H9 (cell line): ENCODE results near the gene CTNNA3. TPM values are rescaled to one million over a fixed set of nuclear protein-coding genes. Genes with fewer than 3 reads are reported as not detected.

Source experiments
- DNase-seq: peaks from one replicate; pipeline ENCODE4 v3.0.0-alpha.2; 2017
- H2AFZ ChIP-seq: one replicate; pipeline ENCODE4 v1.6.1; 2013; ENCODE audit warnings: mild to moderate bottlenecking, low read length, control low read depth, moderate library complexity
- H2AK5ac ChIP-seq: 2 replicates; pipeline ENCODE4 v1.6.1; 2013; ENCODE audit warnings: low read length, control low read depth, mixed read lengths; ENCODE audit not compliant: insufficient read length
- H2BK120ac ChIP-seq: one replicate; pipeline ENCODE4 v1.6.1; 2013; ENCODE audit warnings: low read depth, mild to moderate bottlenecking, low read length, control low read depth, inconsistent platforms; ENCODE audit not compliant: poor library complexity, severe bottlenecking
- H2BK12ac ChIP-seq: 2 replicates; pipeline ENCODE4 v1.6.1; 2013; ENCODE audit warnings: low read length, control low read depth, mixed read lengths, low read depth; ENCODE audit not compliant: insufficient read length
- H2BK15ac ChIP-seq: 2 replicates; pipeline ENCODE4 v1.6.1; 2013; ENCODE audit warnings: low read depth, low read length, control low read depth
- H2BK20ac ChIP-seq: one replicate; pipeline ENCODE4 v1.6.1; 2013; ENCODE audit warnings: low read depth, mild to moderate bottlenecking, low read length, control low read depth, inconsistent platforms; ENCODE audit not compliant: poor library complexity, severe bottlenecking
- H2BK5ac ChIP-seq: 2 replicates; pipeline ENCODE4 v1.6.1; 2013; ENCODE audit warnings: low read length, control low read depth, mixed read lengths; ENCODE audit not compliant: insufficient read length
- H3K14ac ChIP-seq: 2 replicates; pipeline ENCODE4 v1.6.1; 2013; ENCODE audit warnings: low read length, control low read depth; ENCODE audit not compliant: insufficient read depth
- H3K18ac ChIP-seq: 2 replicates; pipeline ENCODE4 v1.6.1; 2013; ENCODE audit warnings: low read depth, mild to moderate bottlenecking, mixed read lengths, low read length, control low read depth; ENCODE audit not compliant: insufficient read length
- H3K23ac ChIP-seq: 2 replicates; pipeline ENCODE4 v1.6.1; 2013; ENCODE audit warnings: low read length, control low read depth, mixed read lengths, low read depth; ENCODE audit not compliant: insufficient read length
- H3K23me2 ChIP-seq: 2 replicates; pipeline ENCODE4 v1.6.1; 2013; ENCODE audit warnings: low read depth, mild to moderate bottlenecking, mixed read lengths, low read length, control low read depth; ENCODE audit not compliant: insufficient read length, poor library complexity, severe bottlenecking
- H3K27ac ChIP-seq: 2 replicates; pipeline ENCODE4 v1.5.1; 2013; ENCODE audit warnings: low read length, control low read depth, mixed read lengths, low read depth; ENCODE audit not compliant: insufficient read length
- H3K27me3 ChIP-seq: 2 replicates; pipeline ENCODE4 v1.6.1; 2013; ENCODE audit warnings: low read length, control low read depth, inconsistent platforms; ENCODE audit not compliant: insufficient read depth
- H3K4ac ChIP-seq: 2 replicates; pipeline ENCODE4 v1.6.1; 2013; ENCODE audit warnings: low read depth, mild to moderate bottlenecking, control low read depth, inconsistent platforms, low read length, moderate library complexity
- H3K4me1 ChIP-seq: 2 replicates; pipeline ENCODE4 v1.6.1; 2013; ENCODE audit warnings: low read length, control low read depth, inconsistent platforms; ENCODE audit not compliant: insufficient read depth
- H3K4me2 ChIP-seq: 2 replicates; pipeline ENCODE4 v1.6.1; 2013; ENCODE audit warnings: low read length, control low read depth, mixed read lengths; ENCODE audit not compliant: insufficient read length, insufficient read depth
- H3K56ac ChIP-seq: 2 replicates; pipeline ENCODE4 v1.6.1; 2013; ENCODE audit warnings: low read depth, mild to moderate bottlenecking, mixed read lengths, low read length, control low read depth; ENCODE audit not compliant: insufficient read length
- H3K79me1 ChIP-seq: 2 replicates; pipeline ENCODE4 v1.6.1; 2013; ENCODE audit warnings: low read depth, mild to moderate bottlenecking, moderate library complexity, low read length, control low read depth, inconsistent platforms; ENCODE audit not compliant: insufficient read depth, poor library complexity, severe bottlenecking
- H3K79me2 ChIP-seq: 2 replicates; pipeline ENCODE4 v1.6.1; 2013; ENCODE audit warnings: low read length, control low read depth, inconsistent platforms; ENCODE audit not compliant: insufficient read depth
- H3K9ac ChIP-seq: 2 replicates; pipeline ENCODE4 v1.6.1; 2013; ENCODE audit warnings: low read length, control low read depth, mixed read lengths; ENCODE audit not compliant: insufficient read length; ENCODE audit errors: extremely low read depth
- H3K9me3 ChIP-seq: one replicate; pipeline ENCODE4 v1.6.1; 2013; ENCODE audit warnings: low read depth, low read length, inconsistent platforms; ENCODE audit not compliant: control insufficient read depth
- H3T11ph ChIP-seq: one replicate; pipeline ENCODE4 v1.6.1; 2013; ENCODE audit warnings: mild to moderate bottlenecking, low read length, control low read depth, inconsistent platforms
- H4K20me1 ChIP-seq: one replicate; pipeline ENCODE4 v1.6.1; 2013; ENCODE audit not compliant: control insufficient read depth, insufficient read length, insufficient read depth
- H4K5ac ChIP-seq: 2 replicates; pipeline ENCODE4 v1.6.1; 2013; ENCODE audit warnings: low read depth, mild to moderate bottlenecking, mixed read lengths, low read length, control low read depth; ENCODE audit not compliant: insufficient read length
- H4K8ac ChIP-seq: replicated peaks from 2 replicates; pipeline ENCODE4 v1.6.1; 2013; ENCODE audit warnings: low read length, control low read depth, mixed read lengths, low read depth; ENCODE audit not compliant: insufficient read length
- H4K91ac ChIP-seq: 2 replicates; pipeline ENCODE4 v1.6.1; 2013; ENCODE audit warnings: low read depth, mild to moderate bottlenecking, moderate library complexity, mixed read lengths, low read length, control low read depth; ENCODE audit not compliant: insufficient read length
- H3K27ac Mint-ChIP-seq, 3 experiments: 2 replicates in 2 of 3; 3 replicates in 1 of 3; pipeline ENCODE4 v1.8.0; 2020 to 2021; ENCODE audit warnings: mixed read lengths in 3 of 3, mild to moderate bottlenecking in 1 of 3, moderate library complexity in 1 of 3
- H3K27me3 Mint-ChIP-seq: 2 replicates; pipeline ENCODE4 v1.8.0; 2021; ENCODE audit warnings: low read depth, mild to moderate bottlenecking, moderate library complexity, mixed read lengths
- H3K36me3 Mint-ChIP-seq, 3 experiments: 2 replicates in 2 of 3; 3 replicates in 1 of 3; pipeline ENCODE4 v1.8.0; 2020 to 2021; ENCODE audit warnings: low read depth in 3 of 3, mixed read lengths in 3 of 3; ENCODE audit not compliant: insufficient read depth in 1 of 3
- H3K4me1 Mint-ChIP-seq, 2 experiments: 2 replicates each; pipeline ENCODE4 v1.8.0; 2020; ENCODE audit warnings: mixed read lengths in 2 of 2
- H3K4me3 Mint-ChIP-seq, 2 experiments: 2 replicates in 1 of 2; 3 replicates in 1 of 2; pipeline ENCODE4 v1.8.0; 2020 to 2021; ENCODE audit warnings: mild to moderate bottlenecking in 2 of 2, mixed read lengths in 2 of 2, moderate library complexity in 1 of 2
- H3K9me3 Mint-ChIP-seq, 2 experiments: 2 replicates in 1 of 2; 3 replicates in 1 of 2; pipeline ENCODE4 v1.8.0; 2020; ENCODE audit warnings: mild to moderate bottlenecking in 2 of 2, mixed read lengths in 2 of 2, moderate library complexity in 1 of 2
- CTCF ChIP-seq: fragments of 200-600 bp; sonication (generic); conservative IDR thresholded peaks from 3 replicates; pipeline ENCODE4 v1.8.0; 2021; ENCODE audit warnings: antibody characterized with exemption, mild to moderate bottlenecking
- WGBS: extraction: QIAGEN DNeasy Blood & Tissue Kit; methylation state at CpG from one replicate; pipeline ENCODE4 v1.1.7; 2013; ENCODE audit warnings: missing lambda C conversion rate, low lambda C conversion rate, mixed read lengths; ENCODE audit not compliant: insufficient read length; ENCODE audit errors: extremely low coverage; 5-methylcytosine and 5-hydroxymethylcytosine counted together
- total RNA-seq: library from RNA; stranded (reverse); gene quantifications from 2 replicates; pipeline ENCODE4 v1.2.1, GENCODE V29; 2021

Gene CTNNA3
- total RNA-seq, 1 experiment from 2014 or later, result 3.3 TPM

GRCh38 chr10:67250686-67251085, 445.3 kb downstream of the CTNNA3 start:
- Histone ChIP-seq H4K91ac (no peak overlapping the region), H2BK12ac (no peak overlapping the region), H3K18ac (no peak overlapping the region), H3K4me2 (no peak overlapping the region), H3K9me3 (no peaks in the 10 kb centered on the region), H3K56ac (no peak overlapping the region), H3K4me1 (no peaks in the 10 kb centered on the region), H3K14ac (no peak overlapping the region), H4K5ac (no peak overlapping the region), H2AK5ac (no peak overlapping the region), H3K23me2 (no peaks in the 10 kb centered on the region), H3K79me1 (no peaks in the 10 kb centered on the region), H4K20me1 (no peaks in the 10 kb centered on the region), H3K27me3 (no peaks in the 10 kb centered on the region), H3T11ph (no peak overlapping the region), H2AFZ (no peak overlapping the region), H2BK5ac (no peak overlapping the region), H4K8ac (no peak overlapping the region), H3K4ac (no peak overlapping the region), H2BK120ac (no peak overlapping the region), H3K79me2 (no peaks in the 10 kb centered on the region), H2BK15ac (no peak overlapping the region), H3K23ac (no peak overlapping the region), H3K27ac (no peak overlapping the region), H2BK20ac (no peak overlapping the region), H3K9ac (no peak overlapping the region)
- no peak for TF ChIP-seq CTCF
- no peaks in the 10 kb centered on the region; a peak in 2 of 5 replicates for H3K9me3 Mint-ChIP-seq
- H3K27me3 Mint-ChIP-seq, result no peaks in the 10 kb centered on the region
- no CpG with 5 or more reads among the region's 1 CpG for WGBS
- peaks cover 6 to 7% of the 10 kb centered on the region in 2 experiments for H3K4me1 Mint-ChIP-seq
- no peak for DNase-seq
- no peak overlapping the region for H3K4me3 Mint-ChIP-seq
- H3K27ac Mint-ChIP-seq, result no peak overlapping the region
- peaks cover 0 to 2% (median 0%) of the 10 kb centered on the region in 3 experiments; a peak in 1 of 7 replicates for H3K36me3 Mint-ChIP-seq
